Endometrial microvascular endothelial cells (primary cell): ENCODE results near the gene UCP2. TPM values are rescaled to one million over a fixed set of nuclear protein-coding genes. Genes with fewer than 3 reads are reported as not detected.

Experiments used
- in situ Hi-C: cut with HindIII; loops from 2 replicates; pipeline ENCODE4 v1.10.0; 2017; ENCODE audit warnings: low sequenced_read_pairs, low pct_unique_long_range_greater_than_20kb; ENCODE audit errors: inconsistent ontology term
- total RNA-seq: library from RNA; depleted of rRNA; stranded (reverse); fragments of >200 nt; gene quantifications from one replicate; pipeline ENCODE4 v1.2.3, GENCODE V29; 2015; ENCODE audit errors: inconsistent ontology term

UCP2 gene
- total RNA-seq, 1 donor from 2014 or later = 0.74 TPM

DNA sequence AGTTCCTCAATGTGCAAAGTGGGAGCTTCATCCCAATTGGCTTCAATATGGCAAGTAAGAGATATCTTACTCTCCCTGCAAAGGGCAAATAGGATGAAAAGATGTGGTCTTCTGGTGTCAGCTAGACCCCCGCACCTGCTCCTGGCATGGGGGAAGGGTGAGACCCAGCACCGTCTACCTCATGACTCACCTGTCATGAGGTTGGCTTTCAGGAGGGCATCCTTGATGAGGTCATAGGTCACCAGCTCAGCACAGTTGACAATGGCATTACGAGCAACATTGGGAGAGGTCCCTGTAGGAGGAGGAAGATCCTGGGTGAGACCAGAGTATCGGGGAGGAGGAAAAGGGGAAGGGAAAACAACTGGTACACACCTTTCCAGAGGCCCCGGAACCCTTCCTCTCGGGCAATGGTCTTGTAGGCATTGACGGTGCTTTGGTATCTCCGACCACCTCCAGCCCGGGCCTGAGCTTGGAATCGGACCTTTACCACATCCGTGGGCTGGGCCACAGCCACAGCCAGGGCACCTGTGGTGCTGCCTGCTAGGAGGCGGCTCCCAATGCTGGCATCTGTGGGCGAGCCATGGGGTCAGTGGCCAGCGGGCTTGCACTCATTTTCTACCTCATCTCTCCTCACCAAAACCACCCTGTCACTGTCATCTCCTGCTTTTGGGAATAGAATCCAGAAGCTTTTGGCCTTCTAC lies 6.0 kb downstream of the UCP2 start:
- in situ Hi-C loops = no loop called here

DNA sequence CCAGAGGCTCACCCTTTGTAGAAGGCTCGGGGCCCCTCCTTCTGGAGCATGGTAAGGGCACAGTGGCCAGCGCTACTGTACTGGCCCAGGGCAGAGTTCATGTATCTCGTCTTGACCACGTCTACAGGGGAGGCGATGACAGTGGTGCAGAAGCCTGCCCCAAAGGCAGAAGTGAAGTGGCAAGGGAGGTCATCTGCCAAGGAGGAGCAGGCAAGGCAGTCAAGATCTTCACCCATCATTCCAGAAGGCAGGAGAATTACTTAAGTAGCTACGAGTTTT lies 7.2 kb downstream of the UCP2 start:
- in situ Hi-C loops = no loop called here

DNA sequence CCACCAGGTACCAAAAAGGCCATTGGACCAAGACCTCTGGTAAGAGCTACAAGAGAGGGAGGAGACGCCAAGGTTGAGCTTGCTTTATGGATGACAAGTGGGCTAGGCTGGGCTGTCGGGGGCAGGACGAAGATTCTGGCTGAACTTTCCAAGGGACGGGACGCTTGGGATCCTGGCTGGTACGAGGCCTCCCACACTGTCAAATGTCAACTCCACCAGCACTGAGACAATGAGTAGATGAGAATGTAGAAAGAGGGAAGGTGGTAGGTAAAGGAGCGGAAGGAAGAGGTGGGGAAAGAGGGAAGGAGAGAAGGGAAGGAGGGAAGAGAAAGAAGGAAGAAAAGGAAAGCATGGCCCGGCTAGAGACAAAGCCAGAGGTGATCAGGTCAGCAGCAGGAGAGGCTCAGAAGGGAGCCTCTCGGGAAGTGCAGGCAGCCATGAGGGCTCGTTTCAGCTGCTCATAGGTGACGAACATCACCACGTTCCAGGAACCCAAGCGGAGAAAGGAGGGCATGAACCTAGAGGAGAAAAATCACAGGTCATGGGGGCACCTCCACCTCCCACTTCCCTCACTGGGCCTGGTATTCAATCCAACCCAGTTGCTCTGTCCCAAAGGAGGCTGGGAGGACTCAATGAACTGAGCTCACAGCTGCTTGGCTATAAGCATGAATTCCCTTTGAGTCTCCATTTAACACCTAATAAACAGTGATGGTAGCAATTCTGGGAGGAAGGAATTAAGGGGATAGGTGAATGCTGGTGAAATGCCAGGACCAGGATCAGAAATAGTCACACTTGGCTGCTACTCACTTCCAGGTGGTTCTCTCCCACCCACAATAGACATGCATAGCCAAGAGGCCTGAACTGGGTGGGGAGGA lies 7.8 kb downstream of the UCP2 start:
- in situ Hi-C loops = no loop called here

DNA sequence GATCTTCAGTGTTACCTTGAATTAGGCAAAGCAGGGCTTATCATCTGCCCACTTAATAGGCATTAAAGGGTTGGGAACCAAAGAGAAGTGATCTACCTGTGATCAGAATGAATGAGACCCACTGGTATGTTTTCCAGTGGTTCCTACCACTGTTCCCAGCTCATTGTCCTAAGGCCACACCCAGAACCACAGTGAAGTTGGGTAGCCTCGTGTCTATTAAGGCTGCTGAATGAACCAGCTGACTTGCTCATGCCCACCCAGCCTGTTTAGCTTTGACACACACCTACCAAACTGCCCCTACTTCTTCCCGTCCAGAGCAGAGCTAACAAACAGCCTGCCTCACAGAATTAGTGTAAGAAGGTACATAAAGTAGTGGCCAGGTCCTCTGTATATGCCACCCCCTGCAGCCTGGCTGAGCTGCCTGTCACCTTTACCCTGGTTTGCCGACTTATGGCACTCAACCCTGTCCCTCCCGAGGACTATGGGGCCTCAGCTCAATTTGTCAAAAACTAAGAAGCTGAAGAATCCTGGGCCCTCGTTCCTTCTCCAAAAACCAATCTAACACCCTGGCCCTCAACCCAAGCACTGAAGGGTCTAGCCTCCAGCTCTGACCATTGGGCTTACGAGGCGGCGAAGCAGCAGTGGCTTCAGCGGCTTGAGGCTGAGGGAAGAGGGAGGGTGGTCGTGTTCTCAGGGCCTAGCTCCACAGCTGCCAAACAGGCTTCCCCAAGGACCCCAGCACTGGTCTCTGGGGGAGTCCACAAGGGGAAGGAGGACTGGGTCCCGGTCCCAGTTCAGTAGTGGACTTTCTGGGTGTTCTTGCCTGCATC lies 9.8 kb downstream of the UCP2 start:
- in situ Hi-C loops = no loop called here

DNA sequence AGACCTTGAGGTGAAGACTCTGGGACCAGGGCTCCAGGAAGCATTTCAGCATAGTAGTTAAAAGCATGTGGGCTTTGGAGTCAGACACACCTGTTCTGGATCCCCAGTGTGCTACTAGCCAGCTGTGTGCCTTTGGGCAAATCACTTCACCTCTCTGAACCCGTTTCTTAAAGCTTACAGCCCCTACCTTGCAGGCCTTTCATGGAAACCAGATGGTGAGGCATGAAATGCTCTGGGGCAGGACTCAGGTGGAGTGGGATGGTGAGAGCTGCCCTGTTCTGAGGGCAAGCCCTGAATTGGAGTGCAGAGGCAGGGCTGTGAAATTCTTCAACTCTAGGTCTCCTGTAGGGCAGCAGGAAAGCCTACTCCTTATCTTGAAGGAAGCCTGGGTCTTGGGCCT lies 10.5 kb downstream of the UCP2 start:
- in situ Hi-C loops = no loop called here

DNA sequence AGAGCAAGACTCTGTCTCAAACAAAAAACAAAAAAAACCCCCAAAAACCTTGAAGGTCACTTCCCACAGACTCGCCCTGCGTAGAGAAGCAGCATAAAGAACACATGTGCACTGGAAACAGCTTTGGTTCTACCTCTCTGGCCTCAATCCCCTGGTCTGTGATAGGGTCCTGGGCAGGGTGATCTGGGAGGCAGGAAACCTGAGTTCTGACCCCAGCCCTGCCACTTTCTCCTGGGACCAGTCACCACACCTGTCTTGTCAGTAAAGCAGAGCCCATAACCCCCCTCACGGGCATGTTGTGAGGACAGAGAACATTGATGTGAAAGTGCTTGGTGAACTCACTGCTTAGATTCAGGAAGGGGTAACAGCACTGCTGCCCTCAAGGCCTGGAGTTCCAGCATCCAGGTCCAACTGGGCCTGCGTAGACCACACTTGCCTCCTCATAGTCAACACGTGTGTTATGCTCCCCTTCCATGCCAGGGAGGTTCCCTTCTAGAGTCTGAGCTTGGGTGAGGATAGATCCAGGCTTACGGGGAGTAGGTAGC lies 11.4 kb downstream of the UCP2 start:
- in situ Hi-C loops = no loop called here

DNA sequence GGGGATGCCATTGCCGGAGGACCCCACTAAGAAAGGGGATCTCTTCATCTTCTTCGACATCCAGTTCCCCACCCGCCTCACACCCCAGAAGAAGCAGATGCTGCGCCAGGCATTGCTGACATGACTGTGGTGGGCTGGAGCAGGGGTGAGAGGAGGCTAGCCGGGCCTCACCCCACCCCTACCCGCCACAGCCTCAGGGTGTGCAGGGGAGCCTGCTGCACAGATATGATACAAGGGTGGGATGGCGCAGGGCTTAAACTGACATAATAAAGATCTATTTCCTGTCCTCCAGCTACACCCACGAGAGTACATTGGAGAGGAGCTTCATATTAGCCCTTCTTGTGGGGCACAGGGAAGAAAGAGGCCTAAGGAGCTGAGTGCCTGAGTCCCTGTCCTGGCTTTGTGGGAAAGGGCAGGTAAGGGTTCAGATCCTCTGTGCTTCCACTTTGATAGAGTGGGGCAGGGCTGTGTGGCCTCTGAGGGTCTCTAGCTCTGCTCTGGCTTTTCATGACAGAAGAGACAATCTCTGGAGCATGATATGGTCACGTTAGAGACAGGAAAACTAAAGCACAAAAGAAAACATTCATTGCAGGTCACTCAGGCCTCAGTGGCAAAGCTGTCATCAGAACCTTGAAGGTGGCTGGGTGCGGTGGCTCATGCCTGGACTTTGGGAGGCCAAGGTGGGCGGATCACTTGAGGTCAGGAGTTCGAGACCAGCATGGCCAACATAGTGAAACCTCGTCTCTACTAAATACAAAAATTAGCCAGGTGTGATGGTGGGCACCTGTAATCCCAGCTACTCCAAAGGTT lies 12.4 kb downstream of the UCP2 start:
- in situ Hi-C loops = no loop called here

DNA sequence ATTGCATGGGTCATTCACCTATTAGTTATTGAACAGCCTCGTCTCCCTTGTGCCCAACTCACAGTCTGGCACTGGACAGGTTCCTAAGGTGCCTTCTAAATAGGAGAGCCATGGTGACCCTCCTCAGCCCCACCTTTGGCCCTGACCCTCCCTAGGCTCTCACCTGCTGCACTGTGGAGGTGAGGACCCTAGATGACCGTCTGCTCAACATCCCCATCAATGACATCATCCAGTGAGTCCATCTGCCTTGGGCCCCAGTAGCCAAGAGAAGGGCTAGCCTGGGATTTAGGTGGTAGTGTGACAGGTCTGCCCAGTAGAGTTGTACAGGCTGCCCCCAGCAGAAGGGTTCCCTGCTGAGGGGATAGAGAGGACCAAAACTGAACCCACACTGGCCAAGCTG lies 13.6 kb downstream of the UCP2 start:
- in situ Hi-C loops = no loop called here

DNA sequence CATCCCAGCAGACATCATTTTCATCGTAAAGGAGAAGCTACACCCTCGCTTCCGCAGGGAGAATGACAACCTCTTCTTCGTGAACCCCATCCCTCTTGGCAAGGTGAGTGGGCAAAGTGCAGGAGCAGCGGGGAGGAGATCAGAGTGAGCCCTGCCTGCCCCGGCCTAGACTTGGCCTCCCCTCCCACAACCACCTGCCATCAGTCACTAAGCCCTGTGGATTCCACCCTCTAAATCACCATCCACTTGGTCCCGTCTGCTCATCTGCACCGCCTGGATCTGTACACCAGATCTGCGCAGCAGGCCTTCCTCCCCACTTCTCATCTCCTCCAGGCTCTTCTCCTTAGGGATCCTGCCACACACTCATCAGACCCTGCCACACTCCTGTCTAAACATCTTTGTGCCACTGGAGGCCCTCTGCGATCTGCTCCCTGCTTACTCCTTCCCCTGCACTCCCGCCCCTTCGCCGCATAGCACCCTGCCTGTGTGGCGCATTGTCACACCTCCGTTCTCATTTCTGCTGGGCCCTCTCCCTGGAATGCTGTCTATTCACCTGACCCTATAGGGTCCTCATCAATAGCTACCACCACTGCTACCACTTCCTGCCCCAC lies 14.2 kb downstream of the UCP2 start:
- in situ Hi-C loops = no loop called here

DNA sequence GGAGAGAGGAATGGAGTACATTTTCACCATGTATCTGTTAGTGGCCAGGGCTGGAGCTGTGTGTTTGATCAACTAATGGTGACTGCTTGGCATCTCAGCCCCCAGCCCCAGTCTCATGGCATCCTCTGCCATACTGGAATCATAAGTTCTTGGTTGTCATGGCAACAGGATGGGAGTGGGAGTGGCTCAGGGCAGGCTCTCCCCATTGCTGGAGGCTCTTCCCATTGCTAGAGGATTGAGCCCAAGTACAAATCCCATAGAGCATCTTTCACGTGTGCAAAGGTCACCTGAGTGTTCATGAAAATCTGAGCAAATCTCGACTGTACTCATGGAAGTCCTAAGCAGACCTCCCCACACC lies 16.9 kb downstream of the UCP2 start:
- in situ Hi-C loops = no loop called here

DNA sequence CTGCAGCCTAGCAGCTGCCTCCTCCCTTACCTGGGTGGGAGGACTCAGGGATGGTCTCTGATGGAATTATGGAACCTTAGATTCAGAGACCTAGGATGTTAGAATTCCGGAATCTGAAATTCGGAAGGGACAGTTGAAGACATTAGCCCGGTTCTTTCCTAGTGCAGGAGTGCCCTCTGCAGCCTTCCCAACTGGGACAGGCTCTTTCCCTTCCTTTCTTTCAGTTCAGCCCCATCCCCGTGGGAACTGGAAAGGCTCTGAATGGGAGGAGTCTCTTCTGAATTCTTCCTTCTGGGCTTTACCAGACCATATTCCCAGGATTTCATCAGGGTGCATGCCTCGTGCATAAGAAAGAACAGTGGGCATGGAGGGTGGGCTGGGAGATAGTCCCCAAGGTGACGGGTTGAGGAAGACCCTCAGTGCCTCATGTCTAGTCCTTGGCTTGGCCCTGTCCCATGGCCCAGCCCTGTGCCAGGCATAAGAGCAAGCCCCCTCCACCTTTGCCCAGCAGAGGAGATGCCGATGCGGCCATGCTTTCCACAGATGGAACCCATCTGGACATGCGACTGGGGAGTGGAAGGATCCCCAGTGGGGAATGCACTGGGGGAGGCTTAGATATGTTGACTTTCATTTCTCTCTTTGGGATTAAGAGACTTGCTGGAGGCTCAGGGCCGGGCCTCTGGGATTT lies 17.4 kb downstream of the UCP2 start:
- in situ Hi-C loops = no loop called here

DNA sequence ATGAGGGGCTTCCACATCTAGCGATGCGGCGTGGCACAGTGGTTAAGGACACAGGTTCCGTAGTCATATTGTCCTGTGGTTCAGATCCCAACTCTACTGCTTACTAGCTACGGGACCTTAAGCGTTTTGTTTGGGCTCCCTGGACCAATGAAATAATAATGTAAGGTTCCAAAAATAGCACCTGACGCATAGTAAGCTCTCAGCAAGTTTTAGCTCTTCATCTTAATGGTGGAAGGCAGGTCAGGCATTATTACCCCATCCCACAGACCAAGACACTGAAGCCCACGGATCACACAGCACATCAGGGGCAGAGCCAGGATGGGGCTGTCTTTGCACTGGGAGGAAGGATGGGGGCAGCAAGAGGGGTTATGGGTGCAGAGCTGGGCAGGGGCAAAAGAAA lies 18.8 kb downstream of the UCP2 start:
- in situ Hi-C loops = no loop called here

DNA sequence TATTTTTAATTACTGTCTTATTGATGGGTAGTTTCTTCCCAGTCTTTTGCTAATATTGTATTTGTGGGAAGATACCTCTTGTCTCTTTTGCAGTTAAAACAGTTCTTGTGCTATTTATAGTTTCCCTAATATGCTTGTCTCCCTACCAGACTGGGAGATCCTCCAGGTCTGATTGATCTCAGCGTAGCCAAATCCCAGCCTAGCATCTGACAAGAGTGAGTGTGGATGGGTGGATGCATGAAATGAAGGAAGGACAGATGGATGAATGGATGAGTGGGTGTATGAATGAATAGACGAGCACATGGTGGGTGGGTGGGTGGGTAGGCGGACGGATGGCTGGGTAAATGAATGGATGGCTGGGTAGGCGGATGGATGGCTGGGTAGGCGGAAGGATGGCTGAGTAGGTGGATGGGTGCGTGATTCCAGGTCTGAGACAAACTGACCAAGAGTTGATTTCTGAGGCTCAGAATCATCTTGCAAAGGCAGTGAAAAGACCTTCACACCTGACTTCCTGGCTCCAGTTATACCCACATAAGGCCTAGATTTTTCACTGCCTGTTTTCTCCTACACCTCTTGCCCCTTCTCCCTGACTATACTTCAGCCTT lies 20.4 kb downstream of the UCP2 start:
- in situ Hi-C loops = no loop called here

DNA sequence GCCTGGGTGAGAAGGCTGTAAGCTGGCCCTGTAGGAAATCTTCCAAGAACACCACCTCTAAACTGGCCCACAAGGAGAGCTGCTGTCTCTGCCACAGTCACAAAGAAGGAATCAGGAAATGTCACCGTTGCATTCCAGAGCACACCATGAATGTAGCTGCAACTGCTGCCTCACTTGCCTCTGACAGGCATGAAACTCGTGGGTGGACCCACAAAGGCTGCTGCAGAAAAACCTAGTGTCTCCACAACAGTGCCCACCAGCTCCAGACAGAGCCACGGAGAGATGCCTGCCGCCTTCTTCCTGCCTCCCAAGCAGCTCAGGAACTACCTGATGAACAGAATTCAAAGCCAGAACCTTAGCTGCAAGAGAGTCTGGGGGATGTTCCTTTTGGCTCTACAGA lies 21.3 kb downstream of the UCP2 start:
- in situ Hi-C loops = no loop called here

DNA sequence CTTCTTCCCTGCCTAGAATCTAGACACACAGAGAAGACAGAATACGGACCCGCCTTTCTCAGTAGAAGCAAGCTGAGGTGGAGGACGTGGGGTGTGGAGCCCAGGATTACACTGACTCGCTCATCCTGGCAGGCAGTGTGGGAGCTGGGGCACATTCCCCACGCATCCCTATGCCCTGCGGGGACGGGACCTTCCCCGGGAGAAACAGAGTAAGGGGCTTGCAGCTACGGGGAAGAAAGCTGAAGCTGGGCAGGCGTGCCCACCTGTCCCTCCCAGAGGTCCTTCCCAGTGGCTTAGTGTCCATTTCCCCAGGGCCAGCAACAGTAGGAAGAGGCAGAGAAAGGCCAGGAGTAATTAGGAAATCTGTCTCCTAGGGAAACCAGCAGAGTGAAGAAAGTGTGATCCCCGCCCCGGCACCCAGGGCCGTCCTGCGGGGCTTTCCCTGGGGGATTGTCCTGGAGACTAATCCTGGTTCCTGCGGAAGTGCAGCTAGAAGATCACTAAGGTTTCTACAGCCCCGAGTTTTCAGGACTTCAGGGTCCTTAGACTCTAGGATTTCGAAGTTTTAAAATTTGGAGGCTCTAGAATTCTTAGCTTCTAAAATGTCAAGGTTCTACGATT lies 24.0 kb downstream of the UCP2 start:
- in situ Hi-C loops = no loop called here

DNA sequence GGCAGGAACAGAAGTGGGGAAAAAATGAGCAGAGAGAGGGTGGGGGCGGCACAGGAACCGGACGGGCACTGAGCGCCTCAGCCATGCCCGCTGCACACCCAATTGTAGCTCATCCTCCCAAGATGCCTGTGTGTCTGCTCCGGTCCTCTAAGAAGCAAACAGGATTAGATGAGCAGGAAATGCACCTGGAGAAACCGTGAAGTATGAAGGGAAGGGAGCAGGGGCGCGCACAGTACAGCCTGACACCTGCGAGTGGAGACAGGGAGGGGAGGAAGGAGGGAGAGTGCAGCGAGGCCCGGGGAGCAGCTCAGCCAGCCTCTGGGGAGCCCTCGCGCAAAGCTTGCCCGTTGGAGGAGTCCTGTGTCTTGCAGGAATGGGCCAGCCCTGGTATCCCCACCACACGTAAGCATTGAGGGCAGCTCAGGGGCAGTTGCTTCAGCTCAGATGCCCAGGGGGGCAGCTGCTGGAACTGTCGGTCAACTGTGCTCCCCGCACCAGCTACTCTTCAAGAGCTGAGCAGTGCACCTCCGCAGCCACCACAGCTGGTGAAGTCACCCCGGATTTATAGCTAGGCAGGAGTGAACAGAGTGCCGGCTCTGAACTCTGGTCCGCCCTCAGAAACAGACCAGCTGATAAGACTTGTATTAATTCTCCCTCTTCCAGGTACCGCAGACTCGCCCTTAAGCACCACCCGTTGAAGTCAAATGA lies 24.8 kb downstream of the UCP2 start:
- in situ Hi-C loops = no loop called here
